ENCODE data around the gene HSFX4. TPM values are rescaled to one million over a fixed set of nuclear protein-coding genes. Genes with fewer than 3 reads are reported as not detected.
"Not testable (repeated sequence)": the region's sequence is repeated elsewhere in the genome, so short reads cannot be mapped to it uniquely, and the experiment has no call there.

Gene HSFX4
- polyA plus RNA-seq, 3 donors: not detected

DNA sequence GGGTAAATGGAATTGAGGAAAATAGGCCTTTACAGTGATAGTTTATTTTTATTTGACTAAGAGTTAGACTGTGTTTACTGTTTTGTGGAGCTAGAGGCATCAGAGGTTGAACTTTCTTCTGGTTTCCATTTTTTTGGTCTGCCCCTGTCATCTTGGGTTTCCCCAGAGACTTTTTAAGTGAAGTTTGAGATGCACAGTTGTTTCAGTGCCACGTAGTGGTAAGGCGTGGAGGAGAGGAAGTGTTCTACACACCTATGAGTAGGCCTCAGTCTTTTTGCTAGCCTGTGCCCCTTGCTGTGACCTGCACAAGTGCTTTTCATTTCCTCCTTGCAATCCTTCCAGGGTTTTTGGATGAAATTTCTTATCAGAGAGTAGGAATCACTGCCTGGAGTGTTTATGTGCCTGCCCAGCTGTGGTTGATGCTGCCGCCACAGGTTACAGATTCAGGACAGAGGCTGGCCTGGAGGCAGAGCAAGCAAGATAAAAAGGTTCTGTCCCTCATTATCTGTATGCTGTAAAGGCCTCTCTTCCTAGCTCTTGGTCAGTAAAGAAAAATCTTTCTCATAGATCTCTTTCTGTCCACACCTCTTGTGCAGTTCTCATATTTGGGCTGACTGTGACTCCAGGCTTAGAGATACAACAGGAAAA lies 12.5 kb upstream of the HSFX4 start:
- no peaks in the 10 kb centered on the region for H3K36me3 ChIP-seq (replicated peaks in 1 of 2; ENCODE audit: control insufficient read depth in 1 of 2, insufficient read depth in 2 of 2, low read length in 2 of 2)
- H2AFZ ChIP-seq (ENCODE audit: insufficient read depth, low read depth, low read length, poor library complexity, severe bottlenecking): no peak overlapping the region
- H3K27ac ChIP-seq (ENCODE audit: low read depth in 1 of 2, low read length in 2 of 2): no peak overlapping the region
- Mint-ChIP-seq H3K9me3 (peaks cover 0 to 6% (median 3%) of the 10 kb centered on the region in 7 donors), H3K4me3 (no peak overlapping the region), H3K27ac (no peak overlapping the region), H3K36me3 (no peaks in the 10 kb centered on the region), H3K4me1 (no peaks in the 10 kb centered on the region), H3K27me3 (ENCODE audit: low read depth in 3 of 3) (no peaks in the 10 kb centered on the region)
- no peaks in the 10 kb centered on the region for H3K79me2 ChIP-seq (ENCODE audit: insufficient read depth, low read length)
- H3K27me3 ChIP-seq (ENCODE audit: control insufficient read depth in 2 of 2, insufficient read depth in 2 of 2, low read length in 2 of 2): no peaks in the 10 kb centered on the region
- no CpG with 5 or more reads among the region's 3 CpGs for WGBS (ENCODE audit: insufficient coverage)
- no peaks in the 10 kb centered on the region for H4K20me1 ChIP-seq (ENCODE audit: insufficient read depth, low read length)
- H3K9ac ChIP-seq (ENCODE audit: insufficient read depth, low read length, poor library complexity, severe bottlenecking): no peak overlapping the region
- no peak for DNase-seq
- no peaks in the 10 kb centered on the region for H3K4me1 ChIP-seq (ENCODE audit: control insufficient read depth in 1 of 2, insufficient read depth in 2 of 2, low read length in 2 of 2)
- no peaks in the 10 kb centered on the region for H3K9me3 ChIP-seq (replicated peaks in 1 of 2; ENCODE audit: control insufficient read depth in 1 of 2, insufficient read depth in 1 of 2, low read length in 2 of 2)
- TF ChIP-seq, protein P1, sequence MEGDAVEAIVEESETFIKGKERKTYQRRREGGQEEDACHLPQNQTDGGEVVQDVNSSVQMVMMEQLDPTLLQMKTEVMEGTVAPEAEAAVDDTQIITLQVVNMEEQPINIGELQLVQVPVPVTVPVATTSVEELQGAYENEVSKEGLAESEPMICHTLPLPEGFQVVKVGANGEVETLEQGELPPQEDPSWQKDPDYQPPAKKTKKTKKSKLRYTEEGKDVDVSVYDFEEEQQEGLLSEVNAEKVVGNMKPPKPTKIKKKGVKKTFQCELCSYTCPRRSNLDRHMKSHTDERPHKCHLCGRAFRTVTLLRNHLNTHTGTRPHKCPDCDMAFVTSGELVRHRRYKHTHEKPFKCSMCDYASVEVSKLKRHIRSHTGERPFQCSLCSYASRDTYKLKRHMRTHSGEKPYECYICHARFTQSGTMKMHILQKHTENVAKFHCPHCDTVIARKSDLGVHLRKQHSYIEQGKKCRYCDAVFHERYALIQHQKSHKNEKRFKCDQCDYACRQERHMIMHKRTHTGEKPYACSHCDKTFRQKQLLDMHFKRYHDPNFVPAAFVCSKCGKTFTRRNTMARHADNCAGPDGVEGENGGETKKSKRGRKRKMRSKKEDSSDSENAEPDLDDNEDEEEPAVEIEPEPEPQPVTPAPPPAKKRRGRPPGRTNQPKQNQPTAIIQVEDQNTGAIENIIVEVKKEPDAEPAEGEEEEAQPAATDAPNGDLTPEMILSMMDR (IDR thresholded peaks at IDR 0.05): no peak
- intact Hi-C loops (cut with micrococcal nuclease): no loop called here
- H3K4me3 ChIP-seq (replicated peaks in 1 of 3; ENCODE audit: low read depth in 2 of 3, low read length in 3 of 3): no peak overlapping the region
- H3K4me2 ChIP-seq (replicated peaks; ENCODE audit: extremely low read depth, low read length, poor library complexity, severe bottlenecking): no peak overlapping the region

DNA sequence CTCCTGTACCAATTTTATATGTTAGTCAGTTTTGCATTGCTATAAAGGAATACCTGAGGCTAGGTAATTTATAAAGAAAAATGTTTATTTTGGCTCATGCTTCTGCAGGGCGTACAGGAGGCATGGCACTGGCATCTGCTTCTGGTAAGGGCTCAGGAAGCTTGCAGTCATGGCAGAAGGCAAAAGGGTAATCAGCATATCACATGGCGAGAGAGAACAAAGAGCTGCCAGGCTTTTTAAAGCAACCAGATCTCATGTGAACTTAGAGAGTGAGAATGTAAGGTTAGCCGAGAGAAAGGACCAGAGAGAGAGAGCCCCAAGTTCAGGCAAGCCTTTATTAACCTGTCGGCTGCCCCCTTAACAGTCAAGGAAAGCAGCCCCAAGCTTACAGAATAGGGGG lies 5.5 kb upstream of the HSFX4 start:
- H3K27ac Mint-ChIP-seq; H3K36me3 Mint-ChIP-seq; H4K20me1 ChIP-seq (ENCODE audit: insufficient read depth, low read length); H3K27me3 Mint-ChIP-seq (ENCODE audit: low read depth in 3 of 3); H2AFZ ChIP-seq (ENCODE audit: insufficient read depth, low read depth, low read length, poor library complexity, severe bottlenecking); H3K4me2 ChIP-seq (replicated peaks; ENCODE audit: extremely low read depth, low read length, poor library complexity, severe bottlenecking); H3K4me1 ChIP-seq (ENCODE audit: control insufficient read depth in 1 of 2, insufficient read depth in 2 of 2, low read length in 2 of 2); H3K4me3 Mint-ChIP-seq; H3K9ac ChIP-seq (ENCODE audit: insufficient read depth, low read length, poor library complexity, severe bottlenecking); DNase-seq; H3K9me3 Mint-ChIP-seq; H3K27me3 ChIP-seq (ENCODE audit: control insufficient read depth in 2 of 2, insufficient read depth in 2 of 2, low read length in 2 of 2); H3K4me3 ChIP-seq (replicated peaks in 1 of 3; ENCODE audit: low read depth in 2 of 3, low read length in 3 of 3); intact Hi-C loops (cut with micrococcal nuclease); H3K36me3 ChIP-seq (replicated peaks in 1 of 2; ENCODE audit: control insufficient read depth in 1 of 2, insufficient read depth in 2 of 2, low read length in 2 of 2); H3K4me1 Mint-ChIP-seq; H3K9me3 ChIP-seq (replicated peaks in 1 of 2; ENCODE audit: control insufficient read depth in 1 of 2, insufficient read depth in 1 of 2, low read length in 2 of 2); H3K27ac ChIP-seq (ENCODE audit: low read depth in 1 of 2, low read length in 2 of 2); H3K79me2 ChIP-seq (ENCODE audit: insufficient read depth, low read length): not testable (repeated sequence)
- no CpG with 5 or more reads among the region's 4 CpGs for WGBS (ENCODE audit: insufficient coverage)

DNA sequence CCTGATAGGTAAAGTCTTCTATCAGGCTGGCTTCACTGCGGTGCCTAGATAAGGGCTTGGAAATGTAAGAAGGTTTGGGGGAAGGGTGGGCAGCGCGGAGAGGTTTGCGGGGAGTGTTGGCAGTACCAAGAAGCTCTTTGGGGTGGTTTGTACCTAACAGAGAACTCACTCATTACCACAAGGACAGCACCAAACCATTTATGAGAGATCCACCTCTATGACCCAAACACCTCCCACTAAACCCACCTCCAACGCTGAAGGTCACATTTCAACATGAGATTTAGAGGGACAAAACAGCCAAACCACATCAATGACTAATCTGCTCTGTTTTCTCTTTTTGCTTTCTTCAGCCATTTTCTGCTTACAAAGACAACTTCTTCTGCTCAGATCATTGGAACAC lies 4.9 kb upstream of the HSFX4 start:
- H2AFZ ChIP-seq (ENCODE audit: insufficient read depth, low read depth, low read length, poor library complexity, severe bottlenecking); H3K9me3 Mint-ChIP-seq; intact Hi-C loops (cut with micrococcal nuclease); H3K9ac ChIP-seq (ENCODE audit: insufficient read depth, low read length, poor library complexity, severe bottlenecking); H3K27ac Mint-ChIP-seq; H3K4me3 Mint-ChIP-seq; H3K4me1 ChIP-seq (ENCODE audit: control insufficient read depth in 1 of 2, insufficient read depth in 2 of 2, low read length in 2 of 2); H3K27me3 Mint-ChIP-seq (ENCODE audit: low read depth in 3 of 3); H3K4me2 ChIP-seq (replicated peaks; ENCODE audit: extremely low read depth, low read length, poor library complexity, severe bottlenecking); H3K27me3 ChIP-seq (ENCODE audit: control insufficient read depth in 2 of 2, insufficient read depth in 2 of 2, low read length in 2 of 2); H3K36me3 ChIP-seq (replicated peaks in 1 of 2; ENCODE audit: control insufficient read depth in 1 of 2, insufficient read depth in 2 of 2, low read length in 2 of 2); H3K9me3 ChIP-seq (replicated peaks in 1 of 2; ENCODE audit: control insufficient read depth in 1 of 2, insufficient read depth in 1 of 2, low read length in 2 of 2); DNase-seq; H3K4me1 Mint-ChIP-seq; H3K79me2 ChIP-seq (ENCODE audit: insufficient read depth, low read length); H4K20me1 ChIP-seq (ENCODE audit: insufficient read depth, low read length); H3K4me3 ChIP-seq (replicated peaks in 1 of 3; ENCODE audit: low read depth in 2 of 3, low read length in 3 of 3); H3K36me3 Mint-ChIP-seq; H3K27ac ChIP-seq (ENCODE audit: low read depth in 1 of 2, low read length in 2 of 2): not testable (repeated sequence)
- WGBS (ENCODE audit: insufficient coverage): no CpG with 5 or more reads among the region's 5 CpGs

DNA sequence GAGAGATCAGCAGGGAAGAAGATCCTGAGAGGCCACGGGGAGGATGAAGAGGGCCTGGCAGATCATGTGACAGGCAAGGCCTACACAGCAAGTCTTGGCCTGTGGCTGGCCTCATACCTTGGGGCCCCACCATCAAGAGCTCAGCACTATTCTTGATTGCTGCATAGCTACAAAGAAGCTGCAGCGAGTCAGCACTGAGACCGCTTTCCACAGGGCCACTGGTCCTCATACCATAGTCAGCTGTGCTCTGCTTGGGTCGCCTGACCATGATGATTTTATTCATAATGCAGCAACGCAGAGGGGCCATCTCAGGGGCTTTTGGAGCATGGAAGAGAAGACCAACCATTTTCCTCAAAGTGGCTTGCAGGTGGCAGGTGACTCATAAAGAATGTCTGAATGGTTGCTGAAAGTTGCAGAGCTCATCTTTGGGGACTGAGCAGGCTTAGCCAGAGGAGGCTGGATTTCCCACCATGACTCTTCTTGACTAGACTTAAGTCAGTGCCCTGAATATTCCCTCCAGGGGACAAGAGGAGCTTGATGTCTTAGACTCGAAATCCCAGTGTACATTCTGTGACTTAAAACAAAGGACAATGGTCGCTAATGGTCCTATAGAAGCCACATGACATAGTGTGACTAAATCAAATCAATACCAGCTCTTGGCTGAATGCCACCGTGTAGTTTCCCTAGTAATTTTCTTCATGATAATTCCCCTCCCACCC lies 2.0 kb upstream of the HSFX4 start:
- H3K79me2 ChIP-seq (ENCODE audit: insufficient read depth, low read length); H3K4me3 Mint-ChIP-seq; H2AFZ ChIP-seq (ENCODE audit: insufficient read depth, low read depth, low read length, poor library complexity, severe bottlenecking); H3K9me3 Mint-ChIP-seq; intact Hi-C loops (cut with micrococcal nuclease); H4K20me1 ChIP-seq (ENCODE audit: insufficient read depth, low read length); H3K27ac Mint-ChIP-seq; H3K4me3 ChIP-seq (replicated peaks in 1 of 3; ENCODE audit: low read depth in 2 of 3, low read length in 3 of 3); H3K36me3 ChIP-seq (replicated peaks in 1 of 2; ENCODE audit: control insufficient read depth in 1 of 2, insufficient read depth in 2 of 2, low read length in 2 of 2); H3K4me2 ChIP-seq (replicated peaks; ENCODE audit: extremely low read depth, low read length, poor library complexity, severe bottlenecking); H3K27ac ChIP-seq (ENCODE audit: low read depth in 1 of 2, low read length in 2 of 2); DNase-seq; H3K27me3 ChIP-seq (ENCODE audit: control insufficient read depth in 2 of 2, insufficient read depth in 2 of 2, low read length in 2 of 2); H3K36me3 Mint-ChIP-seq; H3K4me1 ChIP-seq (ENCODE audit: control insufficient read depth in 1 of 2, insufficient read depth in 2 of 2, low read length in 2 of 2); H3K9me3 ChIP-seq (replicated peaks in 1 of 2; ENCODE audit: control insufficient read depth in 1 of 2, insufficient read depth in 1 of 2, low read length in 2 of 2); H3K9ac ChIP-seq (ENCODE audit: insufficient read depth, low read length, poor library complexity, severe bottlenecking); H3K4me1 Mint-ChIP-seq; H3K27me3 Mint-ChIP-seq (ENCODE audit: low read depth in 3 of 3): not testable (repeated sequence)
- no CpG with 5 or more reads among the region's 8 CpGs for WGBS (ENCODE audit: insufficient coverage)
